C4-2B (cell line): ENCODE data around the gene CTDP1.

ENCODE experiments used
- ZFX ChIP-seq: fragments of 450-650 bp; IDR thresholded peaks from 2 replicates; pipeline ENCODE4 v1.6.1; 2017
- TF ChIP-seq, protein P1 (sequence below): fragments of 450-650 bp; conservative IDR thresholded peaks from 2 replicates; pipeline ENCODE4 v1.5.1; 2017; ENCODE audit warnings: mild to moderate bottlenecking

DNA sequence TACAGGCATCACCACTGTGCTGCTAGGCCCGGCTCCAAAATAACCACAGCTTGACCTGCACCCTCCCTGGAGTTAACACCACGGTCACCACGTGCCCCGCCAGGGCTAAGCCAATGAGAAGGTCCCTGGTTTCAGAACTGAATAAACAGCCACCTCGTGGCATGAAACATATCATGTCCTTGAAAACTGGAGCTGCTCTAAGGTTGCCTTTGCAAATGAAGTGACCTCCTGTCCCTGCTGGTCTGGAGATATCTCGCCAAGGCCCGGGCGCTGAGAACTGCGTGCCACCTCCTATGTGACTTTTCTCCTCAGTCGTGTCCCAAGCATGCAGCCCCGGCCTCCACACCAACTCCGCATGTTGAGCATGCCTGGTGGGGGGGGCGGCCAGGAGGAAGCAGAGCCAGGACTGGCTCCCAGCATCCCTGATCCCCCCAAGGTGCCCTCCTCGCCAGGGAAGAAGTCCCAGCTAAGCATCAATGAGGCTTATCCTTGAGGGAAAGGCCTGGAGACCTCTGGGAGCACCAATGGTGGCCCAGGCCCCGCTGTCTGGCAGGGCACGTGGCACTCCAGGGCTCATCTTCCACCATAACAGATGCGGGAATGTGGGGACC lies 101.8 kb downstream of the CTDP1 start:
- TF ChIP-seq, protein P1, sequence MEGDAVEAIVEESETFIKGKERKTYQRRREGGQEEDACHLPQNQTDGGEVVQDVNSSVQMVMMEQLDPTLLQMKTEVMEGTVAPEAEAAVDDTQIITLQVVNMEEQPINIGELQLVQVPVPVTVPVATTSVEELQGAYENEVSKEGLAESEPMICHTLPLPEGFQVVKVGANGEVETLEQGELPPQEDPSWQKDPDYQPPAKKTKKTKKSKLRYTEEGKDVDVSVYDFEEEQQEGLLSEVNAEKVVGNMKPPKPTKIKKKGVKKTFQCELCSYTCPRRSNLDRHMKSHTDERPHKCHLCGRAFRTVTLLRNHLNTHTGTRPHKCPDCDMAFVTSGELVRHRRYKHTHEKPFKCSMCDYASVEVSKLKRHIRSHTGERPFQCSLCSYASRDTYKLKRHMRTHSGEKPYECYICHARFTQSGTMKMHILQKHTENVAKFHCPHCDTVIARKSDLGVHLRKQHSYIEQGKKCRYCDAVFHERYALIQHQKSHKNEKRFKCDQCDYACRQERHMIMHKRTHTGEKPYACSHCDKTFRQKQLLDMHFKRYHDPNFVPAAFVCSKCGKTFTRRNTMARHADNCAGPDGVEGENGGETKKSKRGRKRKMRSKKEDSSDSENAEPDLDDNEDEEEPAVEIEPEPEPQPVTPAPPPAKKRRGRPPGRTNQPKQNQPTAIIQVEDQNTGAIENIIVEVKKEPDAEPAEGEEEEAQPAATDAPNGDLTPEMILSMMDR: no peak
- no peak for TF ChIP-seq ZFX
